A549 treated with Hydrocortisone at 1 μM for 4 hours (cell line): Measurements from ENCODE around the gene BAZ2A. TPM values are rescaled to one million over a fixed set of nuclear protein-coding genes. Genes with fewer than 3 reads are reported as not detected.

ENCODE experiments used
- total RNA-seq: library from RNA; stranded (reverse); fragments of 200-300 nt; extraction: Qiagen RNA extraction; gene quantifications from 5 replicates; pipeline ENCODE4 v1.2.3, GENCODE V29; 2022

The BAZ2A gene
- 26.6 to 44.1 TPM (median 39.4 TPM) in 5 replicates for total RNA-seq

DNA sequence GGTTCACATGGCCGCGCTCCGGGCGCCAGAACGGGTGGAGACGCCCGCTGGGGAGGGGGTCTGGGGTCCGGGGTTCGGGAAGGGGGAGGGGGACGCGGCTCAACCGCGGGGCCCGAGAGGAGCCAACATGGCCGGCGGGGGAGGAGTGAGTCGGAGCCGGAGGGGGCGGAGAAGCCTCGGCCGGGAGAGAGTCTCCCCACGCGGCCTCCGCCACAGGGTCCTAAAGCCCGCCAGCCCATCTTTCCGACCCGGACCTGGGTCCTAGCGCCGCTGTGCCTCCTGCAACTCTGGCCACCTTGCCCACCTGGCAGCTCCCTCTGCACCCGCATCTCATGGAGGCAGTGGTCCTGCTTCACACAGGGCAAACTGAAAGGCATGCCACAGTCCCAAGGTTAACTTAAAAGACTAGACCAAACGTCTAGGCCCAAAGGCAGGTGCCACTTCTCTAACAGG, at the start of gene BAZ2A:
TSS of gene BAZ2A (minus strand) at position 147 of the 453 bp plus-strand sequence. CDS start 12,796 bp downstream, outside the sequence.

DNA sequence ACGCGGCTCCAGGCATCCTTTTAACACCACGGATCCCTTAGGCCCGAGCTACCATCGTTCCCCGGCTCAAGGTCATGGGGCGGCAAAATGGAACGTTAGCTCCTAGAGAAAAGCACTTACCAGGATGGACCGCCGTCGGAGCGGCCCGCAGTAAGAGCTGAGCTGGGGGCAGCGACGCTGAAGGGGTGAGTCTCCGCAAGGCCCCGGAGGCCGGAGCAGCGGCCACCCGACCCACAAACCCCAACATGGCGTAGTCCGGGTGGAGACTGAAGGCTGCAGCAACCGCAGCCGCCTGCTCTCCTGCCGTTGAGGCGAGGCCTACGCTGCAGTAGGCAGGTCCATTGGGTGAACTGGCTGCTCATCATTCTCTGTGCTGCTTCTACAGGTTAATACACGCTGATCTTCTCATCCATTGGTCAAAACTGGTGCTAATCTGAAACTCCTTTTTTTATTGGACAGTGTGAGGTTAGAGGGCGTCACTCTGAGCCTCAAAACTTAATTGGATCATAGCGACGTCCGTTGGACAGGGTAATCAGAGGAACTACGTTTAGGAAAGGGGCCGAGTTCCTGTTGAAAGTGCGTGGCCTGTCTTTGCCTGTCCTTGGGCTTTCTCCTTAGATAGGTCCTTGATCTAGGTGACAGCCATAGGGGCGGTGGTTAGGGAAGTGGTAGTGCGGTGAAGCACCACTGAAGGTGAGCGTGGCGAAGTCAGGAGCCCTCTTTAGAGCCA, 15.8 kb upstream of the BAZ2A start, which contains the start of gene ATP5F1B:
TSS of gene ATP5F1B (minus strand) at position 268 of the 730 bp plus-strand sequence. CDS start at position 247, 21 bp downstream.

Other genes starting within 250 kb of the BAZ2A start
- gene TIMELESS, start 180.9 kb downstream of the BAZ2A start, total RNA-seq = 33.4 to 38.2 TPM (median 36.3 TPM) in 5 replicates
- 0.10 to 0.22 TPM (median 0.20 TPM) in 3 of 5 replicates, not detected in the others for gene MIP, start 175.7 kb downstream of the BAZ2A start, total RNA-seq
- 1.7 to 2.1 TPM (median 1.9 TPM) in 5 replicates for gene SPRYD4, start 161.7 kb downstream of the BAZ2A start, total RNA-seq
- 0.13 to 0.31 TPM (median 0.21 TPM) in 5 replicates for gene GLS2, start 142.2 kb downstream of the BAZ2A start, total RNA-seq
- gene RBMS2, start 108.5 kb downstream of the BAZ2A start, total RNA-seq = 9.1 to 12.2 TPM (median 11.0 TPM) in 5 replicates
- gene ATP5F1B, start 15.7 kb upstream of the BAZ2A start, total RNA-seq = 875 to 961 TPM (median 909 TPM) in 5 replicates
- 350 to 444 TPM (median 376 TPM) in 5 replicates for gene PTGES3, start 58.0 kb upstream of the BAZ2A start, total RNA-seq
- 1,471 to 1,612 TPM (median 1,521 TPM) in 5 replicates for gene NACA, start 95.0 kb upstream of the BAZ2A start, total RNA-seq
- 23.7 to 32.4 TPM (median 25.2 TPM) in 5 replicates for gene PRIM1, start 122.0 kb upstream of the BAZ2A start, total RNA-seq
- 0.82 to 1.6 TPM (median 1.1 TPM) in 5 replicates for gene HSD17B6, start 133.0 kb upstream of the BAZ2A start, total RNA-seq